DND-41 (cell line): ENCODE measurements around the gene SMIM44.

Source experiments
- ATAC-seq: fragments of 200-7000 bp; cut with Tn5 transposase; 3 replicates; pipeline ENCODE4 v1.9.1; 2021; ENCODE audit warnings: low read depth; ENCODE audit not compliant: insufficient read depth
- DNase-seq: peaks from one replicate; pipeline ENCODE4 v3.0.0-alpha.2; 2020
- H2AFZ ChIP-seq: 2 replicates; pipeline ENCODE4 v1.6.0; 2012; ENCODE audit warnings: low read depth, low read length
- H3K27ac ChIP-seq: 2 replicates; pipeline ENCODE4 v1.5.1; 2012; ENCODE audit warnings: low read length, inconsistent platforms
- H3K27me3 ChIP-seq: fragments of 200-600 bp; sonication (generic); 2 replicates; pipeline ENCODE4 v1.6.0; 2012; ENCODE audit warnings: low read length, mild to moderate bottlenecking, inconsistent platforms; ENCODE audit not compliant: insufficient read depth, poor library complexity
- H3K36me3 ChIP-seq: 2 replicates; pipeline ENCODE4 v1.5.1; 2012; ENCODE audit warnings: low read length, inconsistent platforms; ENCODE audit not compliant: insufficient read depth
- H3K4me1 ChIP-seq: 2 replicates; pipeline ENCODE4 v1.5.1; 2012; ENCODE audit warnings: mild to moderate bottlenecking, low read length; ENCODE audit not compliant: insufficient read depth
- H3K4me2 ChIP-seq: 2 replicates; pipeline ENCODE4 v1.6.0; 2012; ENCODE audit warnings: mild to moderate bottlenecking, moderate library complexity, low read length, inconsistent platforms; ENCODE audit not compliant: insufficient read depth
- H3K4me3 ChIP-seq, 2 experiments: fragments of 200-600 bp in 1 of 2; shearing (Covaris generic) in 1 of 2; 2 replicates each; pipeline ENCODE4 v1.5.1; 2012 to 2016; ENCODE audit warnings: inconsistent platforms in 2 of 2, low read length in 2 of 2, mild to moderate bottlenecking in 2 of 2, low read depth in 1 of 2, moderate library complexity in 1 of 2
- H3K79me2 ChIP-seq: 2 replicates; pipeline ENCODE4 v1.6.0; 2012; ENCODE audit warnings: low read length, inconsistent platforms; ENCODE audit not compliant: insufficient read depth
- H3K9ac ChIP-seq: 2 replicates; pipeline ENCODE4 v1.6.0; 2012; ENCODE audit warnings: low read depth, mild to moderate bottlenecking, inconsistent platforms, low read length, moderate library complexity
- H3K9me3 ChIP-seq: 2 replicates; pipeline ENCODE4 v1.5.1; 2012; ENCODE audit warnings: low read length, moderate library complexity, mild to moderate bottlenecking, inconsistent platforms; ENCODE audit not compliant: insufficient read depth, severe bottlenecking
- H4K20me1 ChIP-seq: 2 replicates; pipeline ENCODE4 v1.6.0; 2012; ENCODE audit warnings: low read length; ENCODE audit not compliant: insufficient read depth
- EZH2 ChIP-seq: IDR thresholded peaks from 3 replicates; pipeline ENCODE4 v1.6.1; 2012; ENCODE audit warnings: borderline replicate concordance, low read depth, mild to moderate bottlenecking, moderate library complexity, low read length, inconsistent platforms; ENCODE audit not compliant: severe bottlenecking
- TF ChIP-seq, protein P1 (sequence below): IDR thresholded peaks from 2 replicates; pipeline ENCODE4 v1.5.1; 2012; ENCODE audit warnings: borderline replicate concordance, low read length, moderate library complexity, mild to moderate bottlenecking; ENCODE audit not compliant: poor library complexity, severe bottlenecking; ENCODE audit errors: extremely low read depth

Gene SMIM44

DNA sequence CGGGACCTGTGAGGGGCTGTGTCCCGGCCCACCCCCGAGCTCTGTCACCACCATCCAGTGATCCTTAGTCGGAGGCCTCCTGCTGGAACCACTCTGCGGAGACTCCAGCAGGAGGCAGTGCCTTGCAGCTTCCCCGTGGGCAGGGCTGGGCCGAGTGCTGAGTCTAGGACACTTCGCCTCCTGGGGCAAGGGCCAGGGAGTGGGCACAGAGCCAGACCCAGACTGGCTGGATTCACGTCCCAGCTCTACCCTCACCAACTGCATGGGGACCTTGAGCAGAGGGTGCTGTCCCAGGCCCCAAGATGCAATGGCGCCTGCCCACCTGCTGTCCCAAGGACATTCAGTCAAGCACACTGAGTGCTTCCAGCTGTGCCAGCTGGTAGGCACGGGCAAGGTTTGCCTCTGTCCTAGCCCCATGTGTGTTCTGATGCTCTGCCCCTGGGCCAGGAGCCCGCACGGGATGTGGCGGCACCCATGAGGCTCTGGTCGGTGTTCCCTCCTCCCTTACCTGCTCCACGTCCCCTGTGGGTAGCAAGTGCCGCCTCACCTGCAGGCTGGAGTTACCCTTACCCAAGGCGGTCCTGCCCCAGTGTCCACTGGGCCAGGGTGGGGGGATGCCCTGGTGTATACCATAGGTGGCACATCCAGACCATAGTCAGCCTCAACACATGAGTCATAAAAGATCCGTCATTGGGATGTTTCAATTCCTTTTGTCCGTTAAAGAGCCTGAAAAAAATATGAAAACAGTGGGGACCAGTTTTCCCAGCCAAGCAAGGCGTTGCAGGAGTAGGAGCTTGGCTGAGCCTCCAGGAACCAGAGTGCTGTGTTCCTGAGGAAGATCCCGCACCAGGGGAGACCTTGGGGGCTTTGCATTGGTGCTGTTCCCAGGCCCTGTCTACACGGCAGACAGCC lies 30.2 kb upstream of the SMIM44 start:
- Histone ChIP-seq H3K9ac (no peak overlapping the region), H3K9me3 (no peaks in the 10 kb centered on the region), H3K4me1 (peaks cover 17% of the 10 kb centered on the region), H3K4me2 (no peak overlapping the region), H3K27ac (no peak overlapping the region), H3K36me3 (peaks cover 78% of the 10 kb centered on the region), H3K79me2 (peaks cover 100% of the 10 kb centered on the region), H3K27me3 (no peaks in the 10 kb centered on the region), H4K20me1 (peaks cover 90% of the 10 kb centered on the region), H2AFZ (no peak overlapping the region), H3K4me3 (no peak overlapping the region)
- TF ChIP-seq, protein P1, sequence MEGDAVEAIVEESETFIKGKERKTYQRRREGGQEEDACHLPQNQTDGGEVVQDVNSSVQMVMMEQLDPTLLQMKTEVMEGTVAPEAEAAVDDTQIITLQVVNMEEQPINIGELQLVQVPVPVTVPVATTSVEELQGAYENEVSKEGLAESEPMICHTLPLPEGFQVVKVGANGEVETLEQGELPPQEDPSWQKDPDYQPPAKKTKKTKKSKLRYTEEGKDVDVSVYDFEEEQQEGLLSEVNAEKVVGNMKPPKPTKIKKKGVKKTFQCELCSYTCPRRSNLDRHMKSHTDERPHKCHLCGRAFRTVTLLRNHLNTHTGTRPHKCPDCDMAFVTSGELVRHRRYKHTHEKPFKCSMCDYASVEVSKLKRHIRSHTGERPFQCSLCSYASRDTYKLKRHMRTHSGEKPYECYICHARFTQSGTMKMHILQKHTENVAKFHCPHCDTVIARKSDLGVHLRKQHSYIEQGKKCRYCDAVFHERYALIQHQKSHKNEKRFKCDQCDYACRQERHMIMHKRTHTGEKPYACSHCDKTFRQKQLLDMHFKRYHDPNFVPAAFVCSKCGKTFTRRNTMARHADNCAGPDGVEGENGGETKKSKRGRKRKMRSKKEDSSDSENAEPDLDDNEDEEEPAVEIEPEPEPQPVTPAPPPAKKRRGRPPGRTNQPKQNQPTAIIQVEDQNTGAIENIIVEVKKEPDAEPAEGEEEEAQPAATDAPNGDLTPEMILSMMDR = no peak
- TF ChIP-seq EZH2 = no peak
- DNase-seq (no peak), ATAC-seq (no peak)

DNA sequence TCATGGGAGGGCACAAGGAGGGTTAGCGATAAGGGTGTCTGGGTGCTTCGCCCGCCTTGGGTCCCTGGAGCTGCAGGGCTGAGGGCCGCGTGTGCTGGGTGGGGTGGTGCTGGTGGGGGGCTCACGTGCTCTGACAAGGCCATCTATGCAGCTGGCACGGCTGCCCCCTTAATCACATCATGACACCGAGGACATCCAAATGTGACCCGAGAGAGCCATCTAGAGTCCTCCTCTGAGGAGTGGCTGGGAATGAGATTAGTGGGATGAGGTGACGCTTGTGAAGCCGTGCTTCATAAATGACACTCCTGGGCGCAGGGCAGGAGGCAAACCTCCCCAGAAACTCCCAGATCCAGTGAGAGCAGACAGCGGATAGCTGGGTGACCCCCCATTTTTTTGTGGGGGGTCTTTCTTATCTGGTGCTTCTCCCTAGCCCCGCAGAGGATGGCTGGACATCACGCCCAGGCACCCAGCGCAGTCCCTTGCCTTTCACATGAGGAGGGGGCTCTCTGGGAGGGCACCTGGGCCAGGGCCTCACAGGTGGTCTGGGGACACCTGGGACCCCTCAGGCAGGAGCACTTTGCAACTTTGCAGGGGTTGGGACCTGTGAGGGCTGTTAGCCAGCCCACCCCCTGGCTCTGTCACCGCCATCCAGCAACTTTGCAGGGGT lies 29.5 kb upstream of the SMIM44 start:
- peaks cover 76% of the 10 kb centered on the region for H3K36me3 ChIP-seq
- no peak for ATAC-seq

DNA sequence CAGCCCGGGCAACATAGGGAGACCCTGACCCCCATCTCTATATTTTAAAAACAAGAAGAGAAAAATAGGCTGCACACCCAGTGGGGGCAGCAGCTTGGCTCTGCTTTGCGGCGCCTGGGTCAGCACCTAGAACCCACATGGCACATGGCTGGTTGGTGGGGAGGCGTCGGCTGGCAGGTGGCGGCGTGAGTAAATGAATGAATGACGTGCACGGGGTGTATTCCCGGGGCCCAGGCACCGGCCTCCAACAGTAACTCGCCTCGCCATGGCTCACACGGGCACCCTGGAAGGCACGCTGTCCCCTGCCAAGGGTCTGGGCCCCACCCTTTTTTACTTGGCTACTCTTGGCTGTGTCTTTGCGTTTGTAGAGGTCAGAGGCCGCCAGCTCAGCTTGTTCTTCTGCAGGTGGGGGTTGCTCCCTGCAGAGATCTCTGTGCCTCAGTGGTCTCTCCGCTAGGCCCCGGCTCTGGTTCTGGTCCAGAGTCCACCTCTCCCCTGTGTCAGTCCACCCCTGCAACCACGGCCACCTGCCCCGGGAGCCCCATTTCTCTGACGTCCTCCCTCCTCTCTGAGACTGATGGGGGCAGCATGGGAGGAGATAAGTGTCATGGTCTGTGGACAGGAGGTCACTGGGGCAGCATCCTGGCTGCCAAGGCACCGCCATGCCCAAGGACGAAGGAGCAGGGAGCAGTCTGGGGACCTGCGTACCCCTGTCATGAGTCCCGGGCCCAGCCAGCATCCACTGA lies 28.4 kb upstream of the SMIM44 start:
- H3K79me2 ChIP-seq = peaks cover 100% of the 10 kb centered on the region
- H3K4me1 ChIP-seq = peaks cover 30% of the 10 kb centered on the region
- no peak overlapping the region for H3K4me3 ChIP-seq
- TF ChIP-seq EZH2 = no peak
- TF ChIP-seq, protein P1 = no peak
- H4K20me1 ChIP-seq = peaks cover 90% of the 10 kb centered on the region
- no peak overlapping the region for H3K27ac ChIP-seq
- H3K36me3 ChIP-seq = peaks cover 77% of the 10 kb centered on the region
- no peak overlapping the region for H3K9ac ChIP-seq
- H3K4me2 ChIP-seq = no peak overlapping the region
- no peaks in the 10 kb centered on the region for H3K9me3 ChIP-seq
- no peaks in the 10 kb centered on the region for H3K27me3 ChIP-seq
- ATAC-seq (no peak), DNase-seq (no peak)
- H2AFZ ChIP-seq = no peak overlapping the region

More for the DNA sequence above, 29.5 kb upstream of the SMIM44 start:
- no peak for TF ChIP-seq EZH2
- Histone ChIP-seq H2AFZ (no peak overlapping the region), H3K9ac (no peak overlapping the region), H3K27ac (no peak overlapping the region), H3K4me2 (no peak overlapping the region), H3K9me3 (no peaks in the 10 kb centered on the region), H4K20me1 (peaks cover 90% of the 10 kb centered on the region), H3K4me1 (peaks cover 23% of the 10 kb centered on the region), H3K4me3 (no peak overlapping the region), H3K79me2 (peaks cover 100% of the 10 kb centered on the region), H3K27me3 (no peaks in the 10 kb centered on the region)
- no peak for DNase-seq
